ENCODE measurements around the gene MAB21L4. TPM values are rescaled to one million over a fixed set of nuclear protein-coding genes. Genes with fewer than 3 reads are reported as not detected.

Gene MAB21L4
- total RNA-seq, 1 experiment from 2014 or later = not detected

DNA sequence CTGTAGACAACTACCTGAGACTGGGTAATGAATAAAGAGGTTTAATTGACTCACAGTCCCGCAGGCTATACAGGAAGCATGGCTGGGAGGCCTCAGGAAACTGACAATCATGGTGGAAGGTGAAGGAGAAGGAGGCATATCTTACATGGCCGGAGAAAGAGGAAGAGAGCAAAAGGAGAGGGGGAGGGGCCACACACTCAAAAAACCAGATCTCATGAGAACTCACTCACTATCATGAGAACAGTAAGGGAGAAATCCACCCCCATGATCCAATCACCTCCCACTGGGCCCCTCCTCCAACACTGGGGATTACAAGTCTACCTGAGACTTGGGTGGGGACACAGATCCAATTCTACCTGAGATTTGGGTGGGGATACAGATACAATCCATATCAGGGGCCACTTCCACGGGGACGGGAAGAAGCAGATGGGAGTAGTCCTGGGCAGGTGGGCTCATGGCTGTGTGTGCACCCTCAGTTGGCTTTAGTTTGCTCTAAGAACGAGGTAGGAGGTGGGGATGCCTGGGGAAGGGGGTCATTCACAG is 9.9 kb downstream of the MAB21L4 start:
- Histone ChIP-seq H3K27ac (ENCODE audit: low read depth, low read length) (no peak overlapping the region), H3K9ac (ENCODE audit: low read length) (no peak overlapping the region), H3K9me2 (ENCODE audit: insufficient read depth) (no peaks in the 10 kb centered on the region), H4K20me1 (ENCODE audit: insufficient read depth) (no peaks in the 10 kb centered on the region), H3K36me3 (ENCODE audit: control insufficient read depth in 1 of 2, insufficient read depth in 2 of 2, low read length in 2 of 2) (no peaks in the 10 kb centered on the region), H3K4me3 (replicated peaks in 1 of 2; ENCODE audit: low read depth in 1 of 2, low read length in 2 of 2) (no peak overlapping the region), H3K79me2 (ENCODE audit: insufficient read depth, low read length) (no peaks in the 10 kb centered on the region), H3K27me3 (ENCODE audit: insufficient read depth, low read length) (no peaks in the 10 kb centered on the region), H3K4me2 (ENCODE audit: low read length) (no peak overlapping the region), H3K4me1 (ENCODE audit: control insufficient read depth in 1 of 2, insufficient read depth in 2 of 2, low read length in 2 of 2) (peaks cover 0 to 10% of the 10 kb centered on the region in 2 experiments; a peak in 1 of 4 replicates), H3K9me3 (ENCODE audit: control insufficient read depth in 1 of 2, insufficient read depth in 1 of 2, low read depth in 1 of 2, low read length in 2 of 2) (no peaks in the 10 kb centered on the region), H2AFZ (ENCODE audit: low read depth, low read length, poor library complexity, severe bottlenecking) (no peak overlapping the region)
- ChIA-PET POLR2A (no interaction called here), RAD21 (ENCODE audit: low non-redundant PET in 1 of 2, low total read pairs in 2 of 2, uncharacterized antibody in 2 of 2, unreplicated experiment in 2 of 2) (no interaction called here), CTCF (no interaction called here)
- BruUV-seq (replicated peaks) = no TSS peak
- ATAC-seq = no peak
- DNase-seq (ENCODE audit: low read depth, low spot score) = no peak
- TF ChIP-seq SRF (IDR thresholded peaks at IDR 0.05; ENCODE audit: low read depth) (no peak), JUND (IDR thresholded peaks at IDR 0.05) (no peak), ZNF274 (IDR thresholded peaks at IDR 0.05; ENCODE audit: low read depth, low read length) (no peak), ZFX (IDR thresholded peaks at IDR 0.05) (no peak), CBX3 (IDR thresholded peaks at IDR 0.05; ENCODE audit: low read depth) (no peak), SIN3A (IDR thresholded peaks at IDR 0.05; ENCODE audit: low read depth) (no peak), TCF7L2 (IDR thresholded peaks at IDR 0.05; ENCODE audit: borderline replicate concordance, extremely low read depth, insufficient read depth, insufficient read length) (no peak)
- TF ChIP-seq, protein P1, sequence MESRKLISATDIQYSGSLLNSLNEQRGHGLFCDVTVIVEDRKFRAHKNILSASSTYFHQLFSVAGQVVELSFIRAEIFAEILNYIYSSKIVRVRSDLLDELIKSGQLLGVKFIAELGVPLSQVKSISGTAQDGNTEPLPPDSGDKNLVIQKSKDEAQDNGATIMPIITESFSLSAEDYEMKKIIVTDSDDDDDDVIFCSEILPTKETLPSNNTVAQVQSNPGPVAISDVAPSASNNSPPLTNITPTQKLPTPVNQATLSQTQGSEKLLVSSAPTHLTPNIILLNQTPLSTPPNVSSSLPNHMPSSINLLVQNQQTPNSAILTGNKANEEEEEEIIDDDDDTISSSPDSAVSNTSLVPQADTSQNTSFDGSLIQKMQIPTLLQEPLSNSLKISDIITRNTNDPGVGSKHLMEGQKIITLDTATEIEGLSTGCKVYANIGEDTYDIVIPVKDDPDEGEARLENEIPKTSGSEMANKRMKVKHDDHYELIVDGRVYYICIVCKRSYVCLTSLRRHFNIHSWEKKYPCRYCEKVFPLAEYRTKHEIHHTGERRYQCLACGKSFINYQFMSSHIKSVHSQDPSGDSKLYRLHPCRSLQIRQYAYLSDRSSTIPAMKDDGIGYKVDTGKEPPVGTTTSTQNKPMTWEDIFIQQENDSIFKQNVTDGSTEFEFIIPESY (IDR thresholded peaks at IDR 0.05; ENCODE audit: extremely low read depth, insufficient replicate concordance, low read length) = no peak
- TF ChIP-seq, protein P2, sequence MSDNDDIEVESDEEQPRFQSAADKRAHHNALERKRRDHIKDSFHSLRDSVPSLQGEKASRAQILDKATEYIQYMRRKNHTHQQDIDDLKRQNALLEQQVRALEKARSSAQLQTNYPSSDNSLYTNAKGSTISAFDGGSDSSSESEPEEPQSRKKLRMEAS (IDR thresholded peaks at IDR 0.05) = no peak
- intact Hi-C loops (cut with micrococcal nuclease) = no loop called here
